ENCODE measurements around the gene LENG1.
A peak's percentile ranks its signal among the peaks of the same experiment; 100 is the strongest.

Gene LENG1

GRCh38 chr19:54162241-54162805, 2.8 kb upstream of the LENG1 start:
- DNase-seq: peak; percentile 68

GRCh38 chr19:54160854-54161253, 1.3 kb upstream of the LENG1 start:
- no peak for DNase-seq

- no peak for DNase-seq
Measured at GRCh38 chr19:54160182-54160811, 776 bp upstream of the LENG1 start.

- no peak for DNase-seq
Measured at GRCh38 chr19:54158812-54159351, 639 bp downstream of the LENG1 start.

- no peak for DNase-seq
Measured at GRCh38 chr19:54156953-54157352, 2.6 kb downstream of the LENG1 start.

- no peak for DNase-seq
Measured at GRCh38 chr19:54156490-54156889, 3.0 kb downstream of the LENG1 start.

- DNase-seq: no peak
Measured at GRCh38 chr19:54155694-54156093, 3.8 kb downstream of the LENG1 start.

- DNase-seq: no peak
Measured at GRCh38 chr19:54154603-54155345, 4.7 kb downstream of the LENG1 start.

- no peak for DNase-seq
Measured at GRCh38 chr19:54153731-54154326, 5.7 kb downstream of the LENG1 start.

- DNase-seq: no peak
Measured at GRCh38 chr19:54152878-54153524, 6.5 kb downstream of the LENG1 start.

GRCh38 chr19:54152267-54152666, 7.3 kb downstream of the LENG1 start:
- no peak for DNase-seq

GRCh38 chr19:54151362-54152035, 8.0 kb downstream of the LENG1 start:
- no peak for DNase-seq

GRCh38 chr19:54149021-54149812, 10.3 kb downstream of the LENG1 start:
- DNase-seq: no peak

GRCh38 chr19:54148158-54148557, 11.4 kb downstream of the LENG1 start:
- no peak for DNase-seq

GRCh38 chr19:54147676-54148075, 11.8 kb downstream of the LENG1 start:
- DNase-seq: no peak

- DNase-seq: no peak
Measured at GRCh38 chr19:54145541-54146158, 13.9 kb downstream of the LENG1 start.

GRCh38 chr19:54142166-54142780, 17.2 kb downstream of the LENG1 start:
- DNase-seq: no peak

GRCh38 chr19:54141356-54141755, 18.2 kb downstream of the LENG1 start:
- no peak for DNase-seq

- no peak for DNase-seq
Measured at GRCh38 chr19:54138489-54139256, 20.8 kb downstream of the LENG1 start.

Measured in DMS153 (cell line).